Prostate gland (tissue), 2 donors: Measurements from ENCODE around the gene CITED2.

Experiments used
- POLR2AphosphoS5 ChIP-seq: sonication (generic); formaldehyde crosslinking; IDR thresholded peaks from one replicate; pipeline ENCODE4 v1.6.1; 2017; ENCODE audit warnings: antibody characterized with exemption
- TF ChIP-seq, protein P1 (sequence below), 4 experiments: fragments of 200-600 bp in 2 of 4; fragments of 450-650 bp in 2 of 4; sonication (generic) in 2 of 4; IDR thresholded peaks; 1 replicate in 3 of 4; 2 replicates in 1 of 4; pipeline ENCODE4 v1.5.1; 2016 to 2019; ENCODE audit warnings: antibody characterized with exemption in 4 of 4, mild to moderate bottlenecking in 2 of 4, moderate library complexity in 2 of 4

DNA sequence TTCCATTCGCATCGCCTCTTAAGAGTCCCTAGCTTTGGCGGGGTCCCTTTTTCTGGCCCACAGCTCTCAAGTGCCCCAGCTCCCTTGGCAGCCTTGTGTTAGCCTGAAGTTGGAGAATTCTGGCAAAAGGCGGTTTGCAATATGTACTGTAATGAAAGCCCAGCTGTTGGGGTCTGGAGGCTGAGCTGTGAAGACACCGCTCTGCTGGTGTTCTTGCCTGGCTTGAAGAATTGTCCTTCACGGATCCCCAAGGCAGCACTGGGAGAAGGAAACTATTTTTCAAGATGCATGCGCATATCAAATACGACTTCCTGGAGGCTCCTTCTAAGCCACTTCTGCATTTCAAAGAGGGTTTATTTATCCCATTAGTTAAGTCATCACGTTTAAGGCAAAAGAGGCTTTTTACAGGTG, 21.4 kb upstream of the CITED2 start:
- TF ChIP-seq, protein P1, sequence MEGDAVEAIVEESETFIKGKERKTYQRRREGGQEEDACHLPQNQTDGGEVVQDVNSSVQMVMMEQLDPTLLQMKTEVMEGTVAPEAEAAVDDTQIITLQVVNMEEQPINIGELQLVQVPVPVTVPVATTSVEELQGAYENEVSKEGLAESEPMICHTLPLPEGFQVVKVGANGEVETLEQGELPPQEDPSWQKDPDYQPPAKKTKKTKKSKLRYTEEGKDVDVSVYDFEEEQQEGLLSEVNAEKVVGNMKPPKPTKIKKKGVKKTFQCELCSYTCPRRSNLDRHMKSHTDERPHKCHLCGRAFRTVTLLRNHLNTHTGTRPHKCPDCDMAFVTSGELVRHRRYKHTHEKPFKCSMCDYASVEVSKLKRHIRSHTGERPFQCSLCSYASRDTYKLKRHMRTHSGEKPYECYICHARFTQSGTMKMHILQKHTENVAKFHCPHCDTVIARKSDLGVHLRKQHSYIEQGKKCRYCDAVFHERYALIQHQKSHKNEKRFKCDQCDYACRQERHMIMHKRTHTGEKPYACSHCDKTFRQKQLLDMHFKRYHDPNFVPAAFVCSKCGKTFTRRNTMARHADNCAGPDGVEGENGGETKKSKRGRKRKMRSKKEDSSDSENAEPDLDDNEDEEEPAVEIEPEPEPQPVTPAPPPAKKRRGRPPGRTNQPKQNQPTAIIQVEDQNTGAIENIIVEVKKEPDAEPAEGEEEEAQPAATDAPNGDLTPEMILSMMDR (IDR thresholded peaks at IDR 0.05) = no peak
- no peak for TF ChIP-seq POLR2AphosphoS5
